Endometrium (tissue), 2 donors: ENCODE measurements around the gene WRAP73.
"Not testable (repeated sequence)": the region's sequence is repeated elsewhere in the genome, so short reads cannot be mapped to it uniquely, and the experiment has no call there.

Experiments used
- FAIRE-seq: peaks from 2 replicates; lab custom pipeline; 2012; peaks lifted over from hg19 to GRCh38; lab: Jason Lieb, UNC
- donor health status: control.
- donor health status: control.

WRAP73 gene

DNA sequence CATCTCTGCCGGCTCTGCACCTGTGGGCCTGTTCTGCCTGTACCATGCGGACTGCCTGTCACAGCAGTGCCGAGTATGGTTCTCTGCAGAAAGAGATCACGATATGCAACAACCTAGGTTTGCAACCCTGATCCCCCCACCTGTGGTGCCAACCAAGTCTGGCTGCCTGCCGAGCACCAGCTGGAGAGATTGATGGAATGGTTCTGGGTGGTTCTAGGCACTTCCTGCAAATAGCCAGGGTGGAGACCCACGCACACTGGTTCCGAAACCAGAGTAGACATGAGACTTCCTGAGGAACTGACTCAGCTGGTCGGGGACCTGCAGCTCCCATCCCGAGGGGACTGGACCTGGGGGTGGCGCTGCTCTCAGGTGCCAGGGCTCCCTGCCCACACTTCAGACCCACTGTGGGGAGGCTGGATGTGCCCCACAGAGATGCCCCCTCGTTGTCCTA, 19.7 kb downstream of the WRAP73 start:
- no peak for FAIRE-seq

DNA sequence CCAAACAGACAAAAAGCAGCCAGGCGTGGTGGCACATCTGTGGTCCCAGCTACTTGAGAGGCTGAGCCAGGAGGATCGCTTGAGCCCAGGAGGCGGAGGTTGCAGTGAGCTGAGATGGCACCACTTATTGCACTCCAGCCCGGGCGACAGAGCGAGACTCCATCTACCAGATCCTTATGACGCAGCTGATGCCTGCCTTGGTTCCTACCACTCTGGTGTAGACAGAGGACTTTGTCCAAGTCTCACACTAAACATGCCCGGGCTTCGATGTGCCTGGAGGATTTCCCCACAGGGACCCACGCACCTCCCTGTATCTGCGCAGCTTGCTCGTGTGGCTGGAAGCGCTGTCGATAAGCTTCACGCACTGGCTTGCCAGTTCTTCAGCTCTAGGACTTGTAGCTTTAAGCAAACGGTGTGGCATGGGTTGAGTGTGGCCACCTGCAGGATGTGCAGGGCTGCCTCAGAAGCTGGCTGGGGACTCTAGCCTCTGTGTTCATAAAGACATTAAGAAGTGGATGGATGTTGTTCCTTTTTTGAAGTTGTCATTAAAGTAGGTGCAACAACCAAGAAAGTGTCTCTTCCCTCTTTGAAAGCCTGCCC, 20.2 kb downstream of the WRAP73 start:
- no peak for FAIRE-seq

DNA sequence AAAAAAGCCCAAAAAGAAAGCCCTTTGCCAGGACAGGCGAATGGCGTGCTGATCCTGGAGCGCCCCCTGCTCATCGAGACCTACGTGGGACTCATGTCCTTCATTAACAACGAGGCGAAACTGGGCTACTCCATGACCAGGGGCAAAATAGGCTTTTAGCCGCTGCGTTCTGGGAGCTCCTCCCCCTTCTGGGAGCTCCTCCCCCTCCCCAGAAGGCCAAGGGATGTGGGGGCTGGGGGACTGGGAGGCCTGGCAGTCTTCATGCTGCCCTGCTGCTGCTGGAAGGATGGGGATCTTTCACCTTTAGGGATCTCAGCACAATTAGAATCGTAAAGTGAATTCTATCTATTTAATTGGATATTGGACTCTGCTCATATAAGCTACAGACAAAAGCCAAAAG, 21.5 kb downstream of the WRAP73 start:
- no peak for FAIRE-seq

DNA sequence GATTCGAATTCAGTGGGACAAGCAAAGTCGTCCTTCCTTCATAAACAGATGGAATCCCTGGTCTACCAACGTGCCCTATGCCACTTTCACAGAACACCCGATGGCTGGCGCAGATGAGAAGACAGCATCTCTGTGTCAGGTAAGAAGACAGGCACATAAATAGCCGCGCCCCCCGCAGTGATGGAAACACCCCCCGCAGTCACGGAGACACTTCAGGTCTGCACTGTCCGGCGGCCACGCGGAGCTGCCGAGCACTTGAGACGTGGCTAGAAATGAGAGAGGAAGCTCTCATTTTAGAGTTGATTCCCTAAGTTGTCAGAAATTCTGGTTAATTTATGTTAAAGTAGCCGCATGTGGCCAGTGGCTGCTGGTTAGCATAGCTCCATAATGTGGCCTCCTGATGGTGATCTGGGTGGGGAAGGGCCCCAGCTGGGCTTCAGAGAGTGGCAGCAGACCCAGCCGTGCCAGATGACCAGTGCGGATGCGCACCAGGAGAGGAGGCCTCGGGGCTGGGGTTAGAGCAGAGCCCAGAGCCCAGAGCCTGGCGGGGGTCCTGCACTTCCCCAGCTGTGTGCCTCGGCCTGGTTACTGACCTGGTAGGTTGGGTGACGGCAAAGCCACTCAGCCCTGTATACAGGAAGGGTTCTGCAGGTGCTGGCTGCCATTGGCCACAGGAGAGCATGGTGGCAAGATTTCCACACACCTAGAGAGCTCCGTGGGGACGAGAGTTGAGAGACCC, 22.2 kb downstream of the WRAP73 start:
- FAIRE-seq = no peak

DNA sequence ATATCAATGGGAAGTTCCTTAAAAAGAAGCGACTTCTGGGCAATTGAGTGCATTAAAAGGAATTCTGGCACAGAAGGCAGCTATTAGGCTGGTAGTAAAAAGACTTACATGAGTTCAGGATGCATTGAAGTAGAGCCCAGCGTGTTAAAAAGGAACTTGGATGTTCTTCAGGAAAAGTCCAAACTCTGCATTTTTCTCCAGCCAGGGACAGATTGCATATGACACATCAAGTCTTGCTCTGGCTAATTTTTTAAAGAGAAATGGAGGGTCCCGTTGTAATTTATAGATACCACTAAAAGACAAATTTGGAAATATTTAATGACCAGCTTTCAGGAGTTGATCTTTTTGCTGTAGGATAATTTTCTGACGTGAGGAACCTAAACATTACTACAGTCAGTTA, 23.9 kb downstream of the WRAP73 start:
- no peak for FAIRE-seq

DNA sequence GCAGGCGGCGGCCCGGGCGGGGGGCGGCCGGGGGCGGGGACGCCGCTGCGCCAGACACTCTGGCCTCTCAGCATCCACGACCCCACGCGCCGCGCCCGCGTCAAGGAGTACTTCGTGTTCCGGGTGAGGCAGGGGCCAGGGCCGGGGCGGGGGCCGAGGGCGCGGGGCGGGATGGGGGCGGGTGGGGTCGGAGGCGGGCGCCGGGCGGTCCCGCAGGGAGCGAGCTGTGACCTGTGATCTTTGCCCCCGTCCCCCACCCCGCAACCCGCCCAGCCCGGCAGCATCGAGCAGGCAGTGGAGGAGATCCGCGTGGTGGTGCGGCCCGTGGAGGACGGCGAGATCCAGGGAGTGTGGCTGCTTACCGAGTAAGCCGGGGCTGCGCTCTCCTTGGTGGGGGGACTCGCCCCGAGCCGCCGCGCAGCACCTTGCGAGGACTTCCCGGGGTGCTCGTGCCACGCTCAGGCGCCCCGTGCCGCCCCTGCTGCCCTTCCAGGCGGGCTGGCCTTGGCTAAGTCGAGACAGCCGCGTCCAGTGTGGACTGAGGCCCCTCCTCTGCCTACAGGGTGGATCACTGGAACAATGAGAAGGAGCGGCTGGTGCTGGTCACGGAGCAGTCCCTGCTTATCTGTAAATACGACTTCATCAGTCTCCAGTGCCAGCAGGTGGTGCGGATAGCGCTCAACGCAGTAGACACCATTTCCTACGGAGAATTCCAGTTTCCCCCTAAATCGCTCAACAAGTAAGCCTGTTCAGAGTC, 24.6 kb downstream of the WRAP73 start:
- FAIRE-seq = no peak

DNA sequence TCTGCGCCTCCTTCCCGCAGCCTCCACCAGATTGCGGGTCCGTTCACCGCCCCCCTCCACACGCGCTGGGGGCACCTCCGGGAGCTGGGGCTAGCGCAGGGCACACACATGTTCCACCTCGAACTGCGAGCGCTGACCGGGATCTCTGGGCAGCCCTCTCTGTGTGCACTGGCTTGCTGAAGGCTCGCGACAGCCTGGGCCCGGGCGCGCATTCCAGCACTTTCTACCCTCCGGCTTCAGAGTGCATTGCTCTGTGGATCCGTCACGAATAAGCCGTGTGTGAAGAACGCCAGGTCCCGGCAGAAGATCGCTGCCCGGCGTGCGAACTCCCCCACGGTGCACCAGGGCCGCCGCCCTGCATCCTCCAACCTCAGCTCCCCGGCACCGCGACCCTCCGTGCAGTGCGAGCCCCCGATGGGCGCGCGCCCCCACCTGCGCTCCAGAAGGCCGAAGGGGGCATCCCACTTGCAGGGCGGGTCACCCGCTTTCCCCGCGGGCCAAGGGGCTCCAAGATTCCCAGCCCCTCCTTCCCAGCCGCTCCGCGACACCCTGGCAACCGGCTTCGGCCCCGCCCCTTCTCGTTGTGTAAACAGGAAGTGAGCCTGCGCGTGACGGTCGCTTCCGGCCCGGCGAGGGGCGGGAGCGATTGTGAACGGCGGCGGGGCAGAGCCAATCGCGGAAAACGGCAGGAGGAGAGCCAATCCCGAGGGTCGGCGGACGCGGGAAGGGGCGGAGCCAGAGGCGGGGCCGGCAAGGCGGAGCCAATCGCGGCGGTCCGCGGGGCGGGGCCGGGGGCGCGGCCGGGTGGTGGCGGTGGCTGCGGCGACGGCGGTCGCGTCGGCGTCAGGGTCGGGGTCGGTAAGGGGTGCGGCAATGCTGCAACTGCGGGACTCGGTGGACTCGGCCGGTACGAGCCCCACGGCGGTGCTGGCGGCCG, 25.4 kb downstream of the WRAP73 start, which contains the start of gene TPRG1L:
Gene TPRG1L, plus strand, starts transcription at position 816 of the 937 bp plus-strand sequence. Its CDS starts 58 bp downstream, at position 874.
- peak; percentile 51 for FAIRE-seq

DNA sequence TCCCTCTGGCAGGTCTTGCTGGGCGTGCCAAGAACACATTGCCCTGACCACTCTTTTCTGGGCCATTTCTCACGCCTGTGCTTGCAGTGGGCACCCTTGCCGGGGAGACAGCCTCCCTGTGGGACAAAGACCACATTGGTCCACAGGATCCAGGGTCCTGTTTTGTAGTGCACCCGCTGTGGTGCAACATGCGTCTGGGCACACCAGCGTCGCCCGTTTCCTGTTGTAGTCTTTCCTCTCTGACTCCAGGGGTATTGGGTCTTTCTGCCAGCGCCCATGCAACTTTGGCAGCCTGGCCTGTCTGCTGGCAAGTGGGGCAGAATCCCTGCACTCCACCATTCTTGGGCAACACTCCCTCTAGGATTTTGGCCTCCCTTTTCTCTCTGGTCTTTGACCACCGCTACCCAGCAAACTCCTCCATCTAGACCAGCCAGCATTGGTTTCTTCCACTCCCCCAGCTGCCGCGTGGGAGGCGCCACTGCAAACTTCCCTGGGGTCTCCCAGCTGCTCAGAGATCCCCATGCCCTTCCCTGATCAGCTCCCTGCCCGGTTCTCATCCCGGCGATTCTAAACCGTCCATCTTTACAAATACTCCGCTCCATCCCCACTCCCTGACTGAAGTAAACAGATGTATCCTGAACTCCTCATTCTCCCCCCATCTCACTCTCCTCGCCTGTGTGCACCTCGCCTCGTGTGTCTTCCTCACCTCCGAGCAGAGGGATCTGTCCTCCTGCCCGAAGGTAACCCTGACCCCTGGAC, 26.3 kb downstream of the WRAP73 start:
- FAIRE-seq = no peak

DNA sequence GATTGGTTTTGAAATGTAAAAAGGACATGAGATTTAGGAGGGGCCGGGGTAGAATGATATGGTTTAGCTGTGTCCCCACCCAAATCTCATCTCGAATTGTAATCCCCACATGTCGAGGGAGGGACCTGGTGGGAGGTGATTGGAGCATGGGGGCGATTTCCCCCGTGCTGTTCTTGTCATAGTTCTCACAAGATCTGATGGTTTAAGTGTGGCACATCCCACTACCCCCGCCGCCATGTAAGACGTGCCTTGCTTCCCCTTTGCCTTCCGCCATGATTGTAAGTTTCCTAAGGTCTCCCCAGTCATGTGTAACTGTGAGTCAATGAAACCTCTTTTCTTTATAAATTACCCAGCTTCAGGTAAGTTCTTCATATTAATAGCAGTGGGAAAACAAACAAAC, 27.8 kb downstream of the WRAP73 start:
- not testable (repeated sequence) for FAIRE-seq

DNA sequence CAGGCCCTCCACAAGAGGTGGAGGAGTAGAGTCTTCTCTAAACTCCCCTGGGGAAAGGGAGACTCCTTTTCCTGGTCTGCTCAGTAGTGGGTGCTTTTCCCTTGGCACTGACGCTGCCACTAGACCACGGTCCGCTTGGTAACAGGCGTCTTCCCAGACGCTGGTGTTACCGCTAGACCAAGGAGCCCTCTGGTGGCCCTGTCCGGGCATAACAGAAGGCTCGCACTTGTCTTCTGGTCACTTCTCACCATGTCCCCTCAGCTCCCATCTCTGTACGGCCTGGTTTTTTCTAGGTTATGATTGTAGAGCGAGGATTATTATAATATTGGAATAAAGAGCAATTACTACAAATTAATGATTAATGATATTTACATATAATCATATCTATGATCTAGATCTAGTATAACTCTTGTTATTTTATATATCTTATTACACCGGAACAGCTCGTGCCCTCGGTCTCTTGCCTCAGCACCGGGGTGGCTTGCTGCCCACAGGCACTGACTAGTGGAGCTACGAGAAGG, 28.7 kb downstream of the WRAP73 start:
- peak; percentile 80 for FAIRE-seq

DNA sequence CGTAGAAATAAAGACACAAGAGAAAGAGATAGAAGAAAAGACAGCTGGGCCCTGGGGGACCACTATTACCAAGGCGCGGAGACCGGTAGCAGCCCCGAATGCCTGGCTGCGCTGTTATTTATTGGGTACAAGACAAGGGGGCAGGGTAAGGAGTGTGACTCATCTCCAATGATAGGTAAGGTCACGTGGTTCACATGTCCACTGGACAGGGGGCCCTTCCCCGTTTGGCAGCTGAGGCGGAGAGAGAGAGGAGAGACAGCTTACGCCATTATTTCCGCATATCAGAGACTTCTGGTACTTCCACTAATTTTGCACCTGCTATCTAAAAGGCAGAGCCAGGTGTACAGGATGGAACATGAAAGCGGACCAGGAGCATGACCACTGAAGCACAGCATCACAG, 29.2 kb downstream of the WRAP73 start:
- no peak for FAIRE-seq

DNA sequence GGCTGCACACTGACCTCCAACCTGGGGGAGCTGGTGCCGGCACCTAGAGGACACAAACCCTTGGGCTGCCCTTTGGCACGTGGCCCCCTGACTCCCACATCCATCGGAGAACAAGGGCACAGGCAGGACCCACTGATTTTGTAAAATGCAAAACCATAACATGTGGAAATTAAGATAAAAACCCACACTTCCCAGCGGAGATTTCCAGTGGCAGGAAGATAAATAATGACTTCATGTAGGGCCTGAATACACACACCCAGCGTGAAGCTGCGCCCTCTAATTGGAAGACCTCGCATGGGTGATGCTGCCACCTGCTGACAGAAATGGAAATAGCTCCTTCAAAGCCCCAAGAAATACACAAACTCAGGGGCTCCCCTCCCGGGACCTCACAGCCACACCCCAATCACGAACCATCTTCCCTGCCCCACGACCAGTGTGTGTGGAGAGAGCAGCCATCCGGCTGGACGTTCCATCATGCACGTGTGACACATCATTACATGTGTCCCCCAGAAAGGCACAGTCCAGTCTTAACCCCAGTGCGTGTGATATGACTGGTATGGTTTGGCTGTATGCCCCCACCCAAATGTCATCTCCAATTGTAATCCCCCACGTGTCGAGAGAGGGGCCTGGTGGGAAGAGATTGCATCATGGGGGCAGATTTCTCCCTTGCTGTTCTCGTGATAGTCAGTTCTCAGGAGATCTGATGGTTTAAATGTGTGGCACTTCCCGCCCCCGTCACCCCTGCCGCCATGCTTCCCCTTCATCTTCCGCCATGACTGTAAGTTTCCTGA, 30.8 kb downstream of the WRAP73 start:
- peak; percentile 12 for FAIRE-seq

DNA sequence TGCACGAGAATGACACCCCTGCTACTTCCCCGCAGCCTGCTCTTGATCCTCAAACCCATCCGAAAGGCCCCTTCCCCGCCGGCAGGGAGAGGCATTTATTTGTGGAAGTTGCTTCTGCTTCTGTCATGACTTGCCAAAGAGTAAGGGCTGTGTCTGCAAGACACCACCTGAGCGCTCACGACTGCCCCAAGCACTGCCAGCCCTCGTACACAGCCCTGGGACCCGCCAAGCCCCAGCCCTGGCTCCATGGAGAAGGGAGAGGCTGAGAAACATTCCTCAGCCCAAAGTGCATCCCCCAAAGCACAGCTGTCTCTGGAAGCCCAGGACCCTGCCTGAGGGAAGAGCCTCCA, 31.4 kb downstream of the WRAP73 start:
- no peak for FAIRE-seq

DNA sequence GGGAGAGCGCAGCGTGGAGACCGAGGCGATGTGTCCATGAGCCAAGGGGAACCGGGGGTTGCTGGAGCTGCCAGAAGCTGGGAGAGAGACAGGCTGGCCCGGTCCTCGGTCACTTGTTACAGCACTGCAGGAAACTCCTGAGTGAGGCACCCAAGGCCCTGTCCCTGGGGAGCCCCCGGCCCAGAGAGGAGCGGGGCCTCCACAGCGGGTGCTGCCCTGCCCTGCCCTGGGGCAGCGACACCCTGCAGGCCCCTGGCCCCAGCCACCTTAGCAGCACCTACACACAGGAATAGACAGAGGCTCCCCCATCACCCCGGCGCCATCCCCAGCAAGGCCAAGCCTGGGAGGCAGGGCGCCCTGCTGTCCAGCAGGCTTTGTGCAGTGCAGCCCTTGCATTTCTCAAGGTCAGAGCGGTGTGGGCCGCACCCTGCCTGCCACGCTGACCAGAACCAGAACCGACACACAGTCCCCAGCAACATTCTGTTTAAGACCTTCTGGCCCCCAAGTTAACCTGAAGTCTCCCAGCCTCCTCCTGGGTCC, 32.0 kb downstream of the WRAP73 start:
- FAIRE-seq = no peak

DNA sequence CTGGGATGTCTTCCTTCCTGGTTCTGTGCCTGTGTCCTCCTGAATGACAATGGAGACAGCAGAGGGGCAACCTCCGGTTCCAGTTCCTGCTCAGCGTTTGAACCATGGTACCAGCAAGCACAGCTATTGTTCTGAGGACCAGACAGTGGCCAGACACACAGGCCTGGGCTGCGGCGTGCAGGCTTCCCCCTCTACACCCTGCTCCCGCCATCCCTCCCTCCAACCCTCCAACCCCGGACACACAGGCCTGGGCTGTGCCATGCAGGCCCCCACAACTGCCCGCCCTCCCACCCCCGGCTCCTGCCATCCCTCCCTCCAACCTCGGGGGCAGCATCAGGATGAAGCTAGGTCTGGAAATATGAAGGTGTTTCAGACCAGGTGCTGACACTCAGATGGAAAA, 33.0 kb downstream of the WRAP73 start:
- FAIRE-seq = no peak

DNA sequence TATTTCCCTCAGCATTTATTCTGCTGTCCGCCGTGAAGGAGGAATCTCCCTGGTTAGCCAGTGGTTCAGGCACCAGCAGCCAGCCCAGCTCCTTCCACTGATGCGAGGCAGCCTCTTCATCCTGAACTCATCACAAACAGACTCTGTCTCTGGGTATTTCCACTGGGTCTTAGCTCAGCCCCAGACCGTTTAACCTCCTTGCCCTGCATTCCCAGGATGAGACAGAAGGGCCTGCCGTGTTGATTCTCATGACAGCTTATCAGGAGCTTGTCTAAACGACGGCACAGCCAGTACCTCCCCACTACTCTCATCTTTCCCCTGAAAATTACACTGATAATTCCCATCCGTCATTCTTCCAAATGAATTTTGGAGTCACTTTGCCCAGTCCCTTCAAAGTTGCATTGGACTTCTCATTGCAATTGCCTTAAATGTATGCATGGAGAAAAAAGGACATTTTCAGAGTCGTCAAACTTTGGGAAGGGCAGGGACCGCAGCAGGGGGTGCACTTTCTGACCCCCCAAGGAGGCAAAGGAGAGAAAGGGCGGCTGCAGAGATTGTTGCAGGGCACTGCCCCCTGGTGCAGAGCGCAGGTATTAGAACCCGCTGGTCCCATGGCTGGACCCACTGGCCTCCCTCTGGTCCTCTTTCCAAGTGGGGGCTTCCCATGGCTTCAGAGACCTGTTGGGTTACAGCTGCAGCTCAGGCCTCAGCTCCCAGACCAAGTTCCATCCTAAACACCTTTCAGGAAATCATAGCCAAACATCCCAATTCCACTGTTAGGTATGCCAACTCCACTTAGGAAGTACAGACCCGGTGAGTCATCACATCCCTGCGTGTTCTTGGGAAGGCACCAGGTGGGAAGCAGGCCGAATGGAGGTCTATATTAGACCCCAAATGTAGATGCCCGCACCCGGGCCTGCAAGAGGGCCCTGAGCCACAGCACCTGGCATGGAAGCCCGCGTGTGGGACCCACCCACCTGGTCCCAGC, 34.9 kb downstream of the WRAP73 start:
- FAIRE-seq = no peak

DNA sequence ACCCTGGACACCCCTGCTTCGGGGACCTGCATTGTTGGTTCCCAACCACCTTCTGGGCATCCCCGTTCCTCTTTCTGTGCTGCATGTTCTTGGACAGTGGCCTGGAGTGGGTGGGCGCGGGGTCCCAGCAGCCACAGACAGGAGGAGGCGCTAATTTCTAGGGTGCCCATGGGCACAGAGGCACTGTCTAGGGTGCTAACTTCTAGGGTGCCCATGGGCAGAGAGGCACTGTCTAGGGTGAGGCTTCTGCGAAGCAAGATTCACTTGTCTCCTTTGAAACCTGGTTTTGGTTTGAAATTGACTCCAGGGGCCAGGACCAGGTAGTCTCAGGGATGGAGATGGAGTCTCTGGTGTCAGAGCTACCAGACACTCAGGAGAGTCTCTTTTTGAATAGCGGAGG, 37.8 kb downstream of the WRAP73 start:
- FAIRE-seq = no peak

DNA sequence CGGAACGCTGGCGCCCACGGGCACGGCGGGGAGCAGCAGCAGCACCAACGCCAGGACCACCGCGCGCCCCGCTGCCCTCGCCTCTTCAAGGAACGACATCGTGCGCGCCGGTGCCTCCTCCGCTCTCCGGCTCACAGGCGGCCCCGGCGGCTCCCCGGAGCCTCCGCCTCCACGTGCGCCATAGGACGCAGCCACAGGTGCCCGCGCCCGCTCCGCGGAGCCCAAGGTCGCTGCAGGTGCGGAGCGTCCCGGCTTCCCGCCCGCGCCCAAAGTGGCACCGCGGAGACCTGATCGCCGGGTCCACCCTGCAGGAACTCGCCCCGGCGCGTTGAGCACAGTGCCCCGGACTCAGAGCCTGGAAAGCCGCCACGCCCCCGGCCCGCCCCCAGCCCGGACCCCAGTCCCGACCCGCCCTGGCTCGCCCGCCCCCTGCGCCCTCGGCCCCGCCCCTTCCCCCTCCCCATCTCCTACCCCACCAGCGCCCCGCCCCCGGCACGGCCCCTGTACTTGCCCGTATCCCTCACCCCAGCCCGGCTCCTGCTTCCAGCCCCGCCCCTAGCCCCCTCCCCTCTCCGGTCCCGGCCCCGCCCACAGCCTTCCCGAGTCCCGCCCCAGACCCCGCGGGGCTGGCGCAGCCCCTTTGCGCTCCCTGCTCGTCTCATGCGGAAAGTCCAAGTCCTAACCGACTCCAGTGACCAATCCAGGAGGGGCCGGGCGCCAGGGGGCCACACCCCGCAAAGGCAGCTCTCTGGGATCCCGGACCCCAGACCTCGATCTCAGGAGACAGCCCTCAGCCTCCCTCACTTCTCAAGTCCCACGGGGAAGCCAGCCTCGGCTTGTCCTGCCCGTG, 38.5 kb downstream of the WRAP73 start, which contains the start of gene MEGF6:
Gene MEGF6, minus strand, starts transcription at position 339 of the 850 bp plus-strand sequence. Its CDS starts 240 bp downstream, at position 99.
- FAIRE-seq = no peak
